Thyroid gland (tissue), 4 donors: ENCODE results near the gene ACOT8.

Experiments
- CTCF ChIP-seq, 6 experiments: fragments of 200-600 bp in 3 of 6; fragments of 450-650 bp in 3 of 6; sonication (generic) in 3 of 6; IDR thresholded peaks; one replicate each; pipeline ENCODE4 v1.5.1; 2016 to 2019; ENCODE audit warnings: antibody characterized with exemption in 6 of 6, mild to moderate bottlenecking in 2 of 6, inconsistent platforms in 1 of 6, moderate library complexity in 1 of 6
- POLR2A ChIP-seq, 2 donors: fragments of 450-650 bp; IDR thresholded peaks; one replicate each; pipeline ENCODE4 v1.6.1; 2017; ENCODE audit warnings: antibody characterized with exemption in 2 of 2, mild to moderate bottlenecking in 2 of 2, moderate library complexity in 1 of 2

GRCh38 chr20:45833030-45833882, 23.9 kb downstream of the ACOT8 start, which contains the start of gene SNX21:
- TF ChIP-seq POLR2A (IDR thresholded peaks at IDR 0.05) (no peak), CTCF (IDR thresholded peaks at IDR 0.05) (no peak)
